ENCODE data around the gene STOM. TPM values are rescaled to one million over a fixed set of nuclear protein-coding genes. Genes with fewer than 3 reads are reported as not detected.

STOM gene
- total RNA-seq, 2 donors from 2014 or later: 59.9 to 70.5 TPM

DNA sequence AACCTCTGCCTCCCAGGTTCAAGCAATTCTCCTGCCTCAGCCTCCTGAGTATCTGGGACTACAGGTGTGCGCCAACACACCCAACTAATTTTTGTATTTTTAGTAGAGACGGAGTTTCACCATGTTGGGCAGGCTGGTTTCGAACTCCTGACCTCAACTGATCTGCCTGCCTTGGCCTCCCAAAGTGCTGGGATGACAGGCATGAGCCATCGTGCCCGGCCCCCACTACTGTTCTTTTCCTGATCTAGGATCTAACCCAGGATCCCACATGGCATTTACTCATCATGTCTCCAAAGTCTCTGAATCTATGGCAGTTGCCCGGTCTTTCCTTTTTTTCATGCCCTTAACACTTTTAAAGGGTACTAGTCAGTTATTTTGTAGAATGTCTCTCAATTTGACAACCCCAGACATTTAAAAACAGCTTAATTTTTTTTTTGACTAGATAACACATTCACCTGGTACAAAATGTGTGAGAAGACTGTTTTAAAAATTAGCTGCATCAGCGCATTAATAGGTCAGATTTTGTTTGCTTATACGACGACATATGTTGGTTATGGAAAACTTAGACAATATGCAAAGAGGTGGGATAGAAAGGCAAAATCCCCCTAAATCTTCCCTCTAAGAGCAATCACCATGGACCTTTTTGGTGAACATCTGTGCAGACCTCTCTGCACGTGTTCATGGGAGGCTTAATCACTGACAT, 46.5 kb downstream of the STOM start:
- Histone ChIP-seq H3K27me3 (no peaks in the 10 kb centered on the region), H3K36me3 (replicated peaks in 1 of 2; ENCODE audit: insufficient read depth in 1 of 2, low read depth in 2 of 2) (no peaks in the 10 kb centered on the region), H3K9me3 (no peaks in the 10 kb centered on the region), H3K4me3 (no peak overlapping the region), H3K4me1 (peaks cover 24% of the 10 kb centered on the region), H3K27ac (peak overlapping the region in 1 of 4 donors; percentile 65)
- intact Hi-C loops (cut with DNase I): no loop called here
- no peak for TF ChIP-seq POLR2A (IDR thresholded peaks at IDR 0.05)
- TF ChIP-seq, protein P1, sequence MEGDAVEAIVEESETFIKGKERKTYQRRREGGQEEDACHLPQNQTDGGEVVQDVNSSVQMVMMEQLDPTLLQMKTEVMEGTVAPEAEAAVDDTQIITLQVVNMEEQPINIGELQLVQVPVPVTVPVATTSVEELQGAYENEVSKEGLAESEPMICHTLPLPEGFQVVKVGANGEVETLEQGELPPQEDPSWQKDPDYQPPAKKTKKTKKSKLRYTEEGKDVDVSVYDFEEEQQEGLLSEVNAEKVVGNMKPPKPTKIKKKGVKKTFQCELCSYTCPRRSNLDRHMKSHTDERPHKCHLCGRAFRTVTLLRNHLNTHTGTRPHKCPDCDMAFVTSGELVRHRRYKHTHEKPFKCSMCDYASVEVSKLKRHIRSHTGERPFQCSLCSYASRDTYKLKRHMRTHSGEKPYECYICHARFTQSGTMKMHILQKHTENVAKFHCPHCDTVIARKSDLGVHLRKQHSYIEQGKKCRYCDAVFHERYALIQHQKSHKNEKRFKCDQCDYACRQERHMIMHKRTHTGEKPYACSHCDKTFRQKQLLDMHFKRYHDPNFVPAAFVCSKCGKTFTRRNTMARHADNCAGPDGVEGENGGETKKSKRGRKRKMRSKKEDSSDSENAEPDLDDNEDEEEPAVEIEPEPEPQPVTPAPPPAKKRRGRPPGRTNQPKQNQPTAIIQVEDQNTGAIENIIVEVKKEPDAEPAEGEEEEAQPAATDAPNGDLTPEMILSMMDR (IDR thresholded peaks at IDR 0.05): no peak
- 91 to 94% methylated on average over 10 of the region's 10 CpGs for WGBS, 2 donors
- DNase-seq: no peak
- ATAC-seq: no peak

DNA sequence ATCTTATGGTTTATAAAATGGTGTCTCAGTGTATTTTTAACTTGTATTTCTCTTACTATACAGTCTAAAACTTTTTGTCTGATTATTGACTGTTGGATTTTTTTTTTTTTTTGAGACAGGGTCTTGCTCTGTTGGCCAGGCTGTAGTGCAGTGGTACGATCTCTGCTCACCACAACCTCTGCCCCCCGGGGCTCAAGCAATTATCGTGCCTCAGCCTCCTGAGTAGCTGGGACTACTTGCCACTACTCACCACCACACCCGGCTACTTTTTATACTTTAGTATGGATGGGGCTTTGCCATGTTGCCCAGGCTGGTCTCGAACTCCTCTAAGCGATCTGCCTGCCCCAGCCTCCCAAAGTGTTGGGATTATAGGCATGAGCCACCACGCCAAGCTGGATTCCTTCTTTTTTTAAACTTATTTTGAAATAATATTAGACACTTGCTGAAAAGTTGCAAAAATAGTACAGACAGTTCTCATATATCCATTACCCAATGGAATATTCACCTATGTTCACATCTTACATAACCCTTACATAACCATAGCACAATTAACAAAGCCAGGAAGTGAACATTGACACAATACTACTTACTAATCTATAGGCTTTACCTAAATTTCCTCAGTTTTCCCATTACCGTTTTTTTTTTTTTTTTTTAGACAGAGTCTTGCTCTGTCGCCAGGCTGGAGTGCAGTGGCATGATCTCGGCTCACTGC, 47.2 kb downstream of the STOM start:
- TF ChIP-seq POLR2A (IDR thresholded peaks at IDR 0.05): no peak
- TF ChIP-seq, protein P1 (IDR thresholded peaks at IDR 0.05): no peak
- 89 to 94% methylated on average over 10 of the region's 10 CpGs for WGBS, 2 donors
- H3K27ac ChIP-seq: peak overlapping the region; percentile 13 to 77 (median 54)
- H3K4me3 ChIP-seq: no peak overlapping the region
- no peak for ATAC-seq
- peaks cover 31% of the 10 kb centered on the region for H3K4me1 ChIP-seq
- no peaks in the 10 kb centered on the region for H3K27me3 ChIP-seq
- no peaks in the 10 kb centered on the region for H3K9me3 ChIP-seq
- intact Hi-C loops (cut with DNase I): no loop called here
- no peaks in the 10 kb centered on the region for H3K36me3 ChIP-seq (replicated peaks in 1 of 2; ENCODE audit: insufficient read depth in 1 of 2, low read depth in 2 of 2)
- DNase-seq: no peak

DNA sequence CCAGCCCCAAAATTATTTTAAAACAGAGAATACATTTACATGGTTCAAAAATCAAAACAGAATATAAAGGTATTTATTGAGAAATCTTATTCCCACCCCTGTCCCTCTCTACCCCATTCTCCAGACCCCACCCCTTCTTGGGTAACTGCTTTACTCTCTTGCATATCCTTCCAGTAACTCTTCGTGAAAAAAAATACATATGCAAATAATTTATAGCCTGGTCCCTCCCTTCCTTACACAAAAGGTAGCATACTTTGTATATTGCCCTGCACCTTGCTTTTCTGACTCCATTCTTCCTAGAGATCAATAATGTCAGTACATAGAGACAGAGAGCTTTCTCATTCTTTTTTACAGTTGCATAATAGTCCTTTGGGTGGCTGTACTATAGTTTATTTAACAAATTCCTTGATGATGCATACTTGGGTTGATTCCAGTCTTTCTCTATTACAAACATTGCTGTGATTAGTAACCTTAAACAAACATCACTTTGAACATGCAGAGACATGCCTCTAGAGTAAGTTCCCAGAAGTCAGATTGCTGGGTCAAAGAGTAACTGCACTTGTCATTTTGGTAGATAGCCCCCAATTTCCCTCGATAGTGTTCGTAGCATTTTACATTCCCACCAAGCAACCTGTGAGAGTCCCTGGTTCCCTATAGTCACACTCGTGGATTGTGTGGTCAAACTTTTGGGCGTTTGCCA, 47.9 kb downstream of the STOM start:
- TF ChIP-seq, protein P1 (IDR thresholded peaks at IDR 0.05): peak in 2 of 7 experiments; percentile 10 to 12
- TF ChIP-seq POLR2A (IDR thresholded peaks at IDR 0.05): no peak
- 22 to 31% methylated on average over 5 of the region's 5 CpGs for WGBS, 2 donors
- H3K36me3 ChIP-seq (replicated peaks in 1 of 2; ENCODE audit: insufficient read depth in 1 of 2, low read depth in 2 of 2): no peaks in the 10 kb centered on the region
- H3K27ac ChIP-seq: peak overlapping the region; percentile 13 to 77 (median 54)
- peaks cover 38% of the 10 kb centered on the region for H3K4me1 ChIP-seq
- H3K27me3 ChIP-seq: no peaks in the 10 kb centered on the region
- H3K9me3 ChIP-seq: no peaks in the 10 kb centered on the region
- intact Hi-C loops (cut with DNase I): no loop called here
- DNase-seq (no peak), ATAC-seq (peak; percentile 76)
- H3K4me3 ChIP-seq: no peak overlapping the region

DNA sequence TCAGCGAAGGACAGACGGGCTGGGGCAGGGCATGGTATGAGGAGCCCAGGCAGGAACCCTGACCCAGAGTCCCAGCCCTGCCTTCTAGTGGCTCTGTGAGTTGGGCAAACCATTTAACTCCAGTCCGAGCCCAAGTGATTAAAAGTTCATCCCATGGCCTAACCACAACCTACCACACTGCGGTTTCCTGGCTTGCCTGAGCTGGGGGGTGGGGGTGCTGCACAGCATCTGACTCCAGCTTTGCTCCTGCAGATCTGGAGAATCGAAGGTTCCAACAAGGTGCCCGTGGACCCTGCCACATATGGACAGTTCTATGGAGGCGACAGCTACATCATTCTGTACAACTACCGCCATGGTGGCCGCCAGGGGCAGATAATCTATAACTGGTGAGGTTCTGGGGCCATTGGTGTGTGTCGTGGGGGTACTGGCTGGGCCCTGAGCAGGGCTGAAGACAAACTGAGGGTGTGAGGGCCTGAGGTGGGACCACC, 49.0 kb downstream of the STOM start:
- TF ChIP-seq, protein P1 (IDR thresholded peaks at IDR 0.05): no peak
- TF ChIP-seq POLR2A (IDR thresholded peaks at IDR 0.05): no peak
- WGBS, 2 donors: 91 to 94% methylated on average over 9 to 10 of the region's 10 CpGs
- peak overlapping the region in 2 of 4 donors; percentile 44 to 77 for H3K27ac ChIP-seq
- no peaks in the 10 kb centered on the region for H3K36me3 ChIP-seq (replicated peaks in 1 of 2; ENCODE audit: insufficient read depth in 1 of 2, low read depth in 2 of 2)
- H3K27me3 ChIP-seq: no peaks in the 10 kb centered on the region
- peaks cover 41% of the 10 kb centered on the region for H3K4me1 ChIP-seq
- no peaks in the 10 kb centered on the region for H3K9me3 ChIP-seq
- DNase-seq (no peak), ATAC-seq (no peak)
- intact Hi-C loops (cut with DNase I): no loop called here
- H3K4me3 ChIP-seq: no peak overlapping the region

All from body of pancreas (tissue), 4 donors.